AG04449 (cell line): Measurements from ENCODE around the gene DUSP16.

Experiments
- CTCF ChIA-PET: fragments of 350-600 bp; formaldehyde crosslinking; extraction: SDS; loops from one replicate; lab custom pipeline; 2021; ENCODE audit warnings: antibody characterized with exemption; lab: Yijun Ruan, JAX
- POLR2A ChIA-PET: fragments of 400-600, 350-600 bp; formaldehyde crosslinking; extraction: SDS; loops from one replicate; lab custom pipeline; 2020; ENCODE audit warnings: antibody characterized with exemption, inconsistent platforms; lab: Yijun Ruan, JAX
- DNase-seq: peaks from one replicate; pipeline ENCODE4 v3.0.0-alpha.2; 2010; ENCODE audit warnings: low read depth, low spot score
- H3K4me3 ChIP-seq: 2 replicates; pipeline ENCODE4 v1.5.1; 2011; ENCODE audit warnings: low read depth, mild to moderate bottlenecking, control low read depth, low read length
- TF ChIP-seq, protein P1 (sequence below): IDR thresholded peaks from one replicate; pipeline ENCODE4 v1.5.1; 2011; ENCODE audit warnings: mild to moderate bottlenecking, moderate library complexity, low read length, control low read depth, inconsistent platforms; ENCODE audit not compliant: insufficient read depth; ENCODE audit errors: missing control alignments

DUSP16 gene

DNA sequence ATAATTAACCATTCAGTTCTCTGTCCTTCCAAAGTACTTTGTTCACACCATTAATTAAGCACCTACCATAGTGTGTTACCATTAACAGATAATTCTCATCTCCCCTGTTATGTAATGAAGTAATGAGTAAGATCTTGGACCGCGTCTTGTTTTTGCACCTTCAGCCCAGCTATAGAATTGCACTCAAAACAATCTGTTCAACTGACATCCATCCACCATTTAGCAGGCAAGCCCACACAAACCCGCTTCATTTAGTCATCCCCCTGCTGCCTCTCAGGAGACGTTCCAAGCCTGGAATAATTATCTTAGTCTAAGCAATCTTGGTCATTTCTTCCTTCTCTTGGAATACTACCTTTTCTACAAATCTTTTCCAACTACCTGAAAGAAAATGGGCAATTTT is 74.4 kb downstream of the DUSP16 start:
- CTCF ChIA-PET, result no interaction called here
- no peak for DNase-seq
- TF ChIP-seq, protein P1, sequence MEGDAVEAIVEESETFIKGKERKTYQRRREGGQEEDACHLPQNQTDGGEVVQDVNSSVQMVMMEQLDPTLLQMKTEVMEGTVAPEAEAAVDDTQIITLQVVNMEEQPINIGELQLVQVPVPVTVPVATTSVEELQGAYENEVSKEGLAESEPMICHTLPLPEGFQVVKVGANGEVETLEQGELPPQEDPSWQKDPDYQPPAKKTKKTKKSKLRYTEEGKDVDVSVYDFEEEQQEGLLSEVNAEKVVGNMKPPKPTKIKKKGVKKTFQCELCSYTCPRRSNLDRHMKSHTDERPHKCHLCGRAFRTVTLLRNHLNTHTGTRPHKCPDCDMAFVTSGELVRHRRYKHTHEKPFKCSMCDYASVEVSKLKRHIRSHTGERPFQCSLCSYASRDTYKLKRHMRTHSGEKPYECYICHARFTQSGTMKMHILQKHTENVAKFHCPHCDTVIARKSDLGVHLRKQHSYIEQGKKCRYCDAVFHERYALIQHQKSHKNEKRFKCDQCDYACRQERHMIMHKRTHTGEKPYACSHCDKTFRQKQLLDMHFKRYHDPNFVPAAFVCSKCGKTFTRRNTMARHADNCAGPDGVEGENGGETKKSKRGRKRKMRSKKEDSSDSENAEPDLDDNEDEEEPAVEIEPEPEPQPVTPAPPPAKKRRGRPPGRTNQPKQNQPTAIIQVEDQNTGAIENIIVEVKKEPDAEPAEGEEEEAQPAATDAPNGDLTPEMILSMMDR, result no peak
- H3K4me3 ChIP-seq, result no peak overlapping the region
- POLR2A ChIA-PET, result no interaction called here

DNA sequence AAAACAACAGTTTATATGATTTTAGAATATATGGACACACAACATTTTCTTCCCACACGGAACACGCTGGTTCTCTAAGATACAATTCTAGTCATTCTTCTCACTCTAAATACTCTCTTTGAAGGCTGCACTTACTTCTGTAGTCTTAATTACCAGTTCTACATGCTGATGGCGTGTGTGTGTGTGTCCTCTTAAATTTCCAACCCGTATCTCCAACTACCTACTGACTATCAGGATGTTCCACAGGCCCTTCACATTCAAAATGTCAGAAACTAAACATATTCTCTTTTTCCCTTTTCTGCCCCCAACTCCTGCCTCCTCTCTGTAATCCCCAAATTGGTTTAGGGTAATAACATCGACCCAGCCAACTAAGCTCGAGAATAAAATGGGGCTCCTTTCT is 75.2 kb downstream of the DUSP16 start:
- no peak for DNase-seq
- no peak overlapping the region for H3K4me3 ChIP-seq
- POLR2A ChIA-PET, result no interaction called here
- TF ChIP-seq, protein P1, result no peak
- CTCF ChIA-PET, result no interaction called here

DNA sequence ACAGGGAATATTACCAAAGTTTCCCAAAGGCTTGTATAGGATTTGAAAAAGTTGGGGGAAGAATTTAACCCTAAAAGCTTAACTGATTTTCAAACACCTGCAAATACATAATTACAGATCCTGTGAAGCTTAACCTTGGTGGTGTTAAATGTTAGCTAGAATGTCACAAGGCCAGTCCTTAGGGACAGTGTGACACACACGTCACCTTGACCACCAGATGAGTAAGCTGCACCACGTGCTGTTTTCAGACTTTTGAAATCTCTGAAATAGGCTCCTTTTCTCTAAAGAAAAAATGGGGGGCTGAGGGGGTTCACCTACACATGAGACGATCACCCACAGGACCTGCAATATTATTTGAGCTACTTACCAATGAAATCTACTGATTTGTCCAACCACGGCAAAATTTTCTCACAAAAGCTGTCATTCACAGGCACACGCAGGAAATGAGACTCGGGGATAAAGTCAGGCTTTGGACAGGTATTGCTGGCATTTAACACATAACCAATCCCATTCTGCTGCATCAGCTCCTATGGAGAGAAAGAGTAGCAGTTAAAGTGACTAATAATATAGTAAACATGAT is 75.9 kb downstream of the DUSP16 start:
- CTCF ChIA-PET, result no interaction called here
- POLR2A ChIA-PET, result no interaction called here
- no peak for DNase-seq
- TF ChIP-seq, protein P1, result no peak
- H3K4me3 ChIP-seq, result no peak overlapping the region

DNA sequence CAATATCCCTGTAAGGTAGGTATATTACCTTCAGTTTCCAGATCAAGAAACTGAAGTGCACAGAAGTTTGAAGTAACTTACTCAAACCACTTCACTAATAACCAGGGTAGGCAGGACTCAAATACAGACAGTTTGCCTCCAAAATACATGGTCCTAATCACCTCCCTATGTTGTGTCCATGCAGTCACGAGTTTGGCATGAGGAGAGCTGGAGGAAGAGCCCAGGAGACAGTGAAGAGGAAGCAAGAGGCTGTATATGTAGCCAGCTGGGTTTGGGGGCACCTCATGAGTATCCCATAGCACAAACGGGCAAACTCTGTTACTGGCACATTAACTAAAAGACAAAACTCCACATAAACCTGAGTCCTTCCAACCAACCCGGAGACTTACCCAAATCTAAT is 79.2 kb downstream of the DUSP16 start:
- no peak for DNase-seq
- TF ChIP-seq, protein P1, result no peak
- ChIA-PET CTCF (no interaction called here), POLR2A (no interaction called here)
- H3K4me3 ChIP-seq, result no peak overlapping the region

DNA sequence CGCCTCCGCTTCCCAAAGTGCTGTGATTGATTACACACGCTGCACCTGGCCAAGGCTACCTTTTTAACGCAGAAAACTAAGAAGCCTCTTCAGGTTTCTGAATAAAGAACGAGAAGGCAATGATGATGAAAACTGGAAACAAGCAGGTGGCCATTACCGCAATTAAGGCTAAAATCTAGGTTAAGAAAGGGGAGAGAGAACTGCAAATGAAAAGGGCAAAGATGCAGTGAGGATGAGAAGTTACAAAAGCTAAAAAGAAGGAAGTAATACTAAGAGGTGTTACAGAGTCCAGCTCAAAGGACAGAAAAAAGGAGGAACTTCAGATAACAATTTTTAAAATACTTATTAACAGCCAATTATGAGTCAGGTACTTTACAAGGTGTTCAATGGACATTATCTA is 79.7 kb downstream of the DUSP16 start:
- TF ChIP-seq, protein P1, result no peak
- ChIA-PET CTCF (interaction anchor here (0.6 kb wide), 1 partner anchor 306 kb away, joined by 3 read pairs; no protein-coding TSS in a partner anchor), POLR2A (no interaction called here)
- no peak for DNase-seq
- H3K4me3 ChIP-seq, result no peak overlapping the region

DNA sequence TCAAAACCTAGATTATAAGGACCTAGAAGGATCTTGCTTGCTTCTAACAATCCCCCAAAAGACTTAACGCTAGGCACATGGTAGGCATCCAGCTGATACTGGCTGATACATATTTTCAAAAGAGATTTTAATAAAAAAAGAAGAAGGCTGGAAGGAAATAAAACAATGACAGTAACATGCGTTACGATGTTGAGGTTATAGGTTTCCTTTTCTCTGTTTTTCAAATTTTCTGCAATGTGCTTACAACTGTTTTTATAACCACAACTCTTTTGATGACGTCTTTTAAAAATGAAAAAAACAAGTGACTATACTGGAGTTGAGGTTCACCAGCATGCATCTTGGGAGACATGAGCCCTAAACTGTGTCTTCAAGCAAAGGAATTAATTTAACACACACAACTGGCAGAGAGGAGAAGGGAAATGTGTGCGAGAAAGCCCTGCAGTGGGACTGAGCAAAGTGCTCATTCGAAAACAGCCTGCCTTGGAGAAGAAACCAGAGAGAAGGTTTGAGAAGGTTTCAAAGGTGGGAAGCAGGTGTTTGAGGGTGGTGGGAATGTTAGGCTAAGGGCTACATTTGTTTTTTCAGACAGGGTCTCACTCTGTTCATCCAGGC is 80.4 kb downstream of the DUSP16 start:
- POLR2A ChIA-PET, result no interaction called here
- no peak for DNase-seq
- TF ChIP-seq, protein P1, result no peak
- CTCF ChIA-PET, result interaction anchor here (0.6 kb wide), 1 partner anchor 307 kb away, joined by 3 read pairs; no protein-coding TSS in a partner anchor
- H3K4me3 ChIP-seq, result no peak overlapping the region
